GM12878 (cell line): ENCODE results near the gene HMBS. TPM values are rescaled to one million over a fixed set of nuclear protein-coding genes. Genes with fewer than 3 reads are reported as not detected.

Source experiments
- ATAC-seq: fragments of 200-7000 bp; cut with Tn5 transposase; 3 replicates; pipeline ENCODE4 v1.9.1; 2020; ENCODE audit warnings: mild to moderate bottlenecking, moderate library complexity
- BruUV-seq: library from RNA; stranded (reverse); fragments of 400-500 nt; replicated peaks from 2 replicates; lab custom pipeline; 2021; lab: Mats Ljungman, UMichigan
- CTCF ChIA-PET: fragments of 300-600 bp; sonication (Branson Sonifier 250); formaldehyde crosslinking; extraction: SDS; loops from one replicate; lab custom pipeline; 2021; ENCODE audit warnings: inconsistent platforms; lab: Yijun Ruan, JAX
- POLR2A ChIA-PET: fragments of 350-600 bp; formaldehyde crosslinking; extraction: SDS; loops from one replicate; lab custom pipeline; 2021; ENCODE audit warnings: inconsistent platforms; lab: Charles Lee
- RAD21 ChIA-PET: fragments of 300-600 bp; sonication (Branson Sonifier 250); formaldehyde crosslinking; loops from one replicate; lab custom pipeline; 2023; ENCODE audit warnings: antibody characterized with exemption; ENCODE audit not compliant: unreplicated experiment; lab: Charles Lee
- SMC1A ChIA-PET: fragments of 300-600 bp; sonication (Branson Sonifier 250); formaldehyde crosslinking; loops from one replicate; lab custom pipeline; 2023; ENCODE audit not compliant: unreplicated experiment, uncharacterized antibody; lab: Charles Lee
- DNase-seq: peaks from one replicate; pipeline ENCODE4 v3.0.0-alpha.2; 2011; ENCODE audit warnings: low read depth, low spot score
- FAIRE-seq: peaks from 3 replicates; lab custom pipeline; 2011; peaks lifted over from hg19 to GRCh38; lab: Jason Lieb, UNC
- H2AFZ ChIP-seq: 2 replicates; pipeline ENCODE4 v1.6.0; 2011; ENCODE audit warnings: low read depth, low read length, control low read depth; ENCODE audit not compliant: control insufficient read depth
- H3K27ac ChIP-seq: 2 replicates; pipeline ENCODE4 v1.5.1; 2011; ENCODE audit warnings: control low read depth; ENCODE audit not compliant: control insufficient read depth, insufficient read depth
- H3K27me3 ChIP-seq, 2 experiments: replicated peaks in 1 of 2; 2 replicates each; pipeline versions ENCODE4 v1.6.0 to v1.6.1; 2011; ENCODE audit warnings: low read length in 1 of 2; ENCODE audit not compliant: control insufficient read depth in 2 of 2, insufficient read depth in 2 of 2
- H3K36me3 ChIP-seq, 2 experiments: 2 replicates each; pipeline ENCODE4 v1.5.1; 2011; ENCODE audit warnings: low read length in 1 of 2; ENCODE audit not compliant: control insufficient read depth in 2 of 2, insufficient read depth in 2 of 2
- H3K4me1 ChIP-seq: 2 replicates; pipeline ENCODE4 v1.6.1; 2011; ENCODE audit warnings: mild to moderate bottlenecking, low read length, moderate library complexity, mixed read lengths; ENCODE audit not compliant: control insufficient read depth, insufficient read depth
- H3K4me2 ChIP-seq: 2 replicates; pipeline ENCODE4 v1.6.0; 2011; ENCODE audit warnings: control low read depth; ENCODE audit not compliant: control insufficient read depth, insufficient read depth
- H3K4me3 ChIP-seq: fragments of 200-600 bp; sonication (generic); 2 replicates; pipeline ENCODE4 v1.5.1; 2016
- H3K79me2 ChIP-seq: 2 replicates; pipeline ENCODE4 v1.6.0; 2011; ENCODE audit warnings: low read length; ENCODE audit not compliant: control insufficient read depth, insufficient read depth
- H3K9ac ChIP-seq: 2 replicates; pipeline ENCODE4 v1.8.0; 2011; ENCODE audit warnings: low read length, control low read depth, mixed read lengths; ENCODE audit not compliant: control insufficient read depth, insufficient read depth
- H3K9me3 ChIP-seq: replicated peaks from 3 replicates; pipeline ENCODE4 v1.5.1; 2011; ENCODE audit warnings: mild to moderate bottlenecking, low read length; ENCODE audit not compliant: control insufficient read depth, insufficient read depth
- H4K20me1 ChIP-seq: 2 replicates; pipeline ENCODE4 v1.6.0; 2011; ENCODE audit not compliant: control insufficient read depth, insufficient read depth
- CHD1 ChIP-seq: IDR thresholded peaks from 2 replicates; pipeline ENCODE4 v1.6.1; 2012; ENCODE audit warnings: low read depth, low read length, improper control_type of control experiment
- CREB1 ChIP-seq: IDR thresholded peaks from 2 replicates; pipeline ENCODE4 v1.6.1; 2012; ENCODE audit warnings: low read depth, mild to moderate bottlenecking, inconsistent platforms
- DPF2 ChIP-seq: fragments of 450-650 bp; IDR thresholded peaks from 2 replicates; pipeline ENCODE4 v1.6.1; 2017; ENCODE audit warnings: mild to moderate bottlenecking
- E4F1 ChIP-seq: fragments of 450-650 bp; IDR thresholded peaks from 2 replicates; pipeline ENCODE4 v1.6.1; 2018; ENCODE audit warnings: borderline replicate concordance, mild to moderate bottlenecking; ENCODE audit not compliant: partially characterized antibody
- FOS ChIP-seq: IDR thresholded peaks from 3 replicates; pipeline ENCODE4 v1.6.1; 2011; ENCODE audit warnings: borderline replicate concordance; ENCODE audit not compliant: insufficient read length; ENCODE audit errors: extremely low read depth
- FOXM1 ChIP-seq: IDR thresholded peaks from 2 replicates; pipeline ENCODE4 v1.6.1; 2012; ENCODE audit warnings: low read depth, mild to moderate bottlenecking, inconsistent platforms, low read length, moderate library complexity
- HCFC1 ChIP-seq: fragments of 150-350 bp; IDR thresholded peaks from 2 replicates; pipeline ENCODE4 v1.6.1; 2014; ENCODE audit warnings: low read length
- HDAC6 ChIP-seq: fragments of 200-600 bp; sonication (generic); IDR thresholded peaks from one replicate; pipeline ENCODE4 v1.8.0; 2017; ENCODE audit warnings: antibody characterized with exemption; ENCODE audit not compliant: unreplicated experiment
- MYB ChIP-seq: fragments of 150-350 bp; IDR thresholded peaks from 2 replicates; pipeline ENCODE4 v1.6.1; 2014; ENCODE audit warnings: mild to moderate bottlenecking, low read depth, low read length, borderline replicate concordance
- NR2C1 ChIP-seq: fragments of 450-650 bp; IDR thresholded peaks from 2 replicates; pipeline ENCODE4 v1.6.1; 2017; ENCODE audit warnings: antibody characterized with exemption, mild to moderate bottlenecking, moderate library complexity
- POU2F2 ChIP-seq: IDR thresholded peaks from 3 replicates; pipeline ENCODE4 v1.6.1; 2011; ENCODE audit warnings: low read depth, mild to moderate bottlenecking, low read length, borderline replicate concordance
- SMARCA5 ChIP-seq: fragments of 450-650 bp; IDR thresholded peaks from 2 replicates; pipeline ENCODE4 v1.6.1; 2017; ENCODE audit warnings: mild to moderate bottlenecking
- TCF12 ChIP-seq: IDR thresholded peaks from 2 replicates; pipeline ENCODE4 v1.6.1; 2011; ENCODE audit warnings: low read depth, mild to moderate bottlenecking, low read length
- YBX1 ChIP-seq: fragments of 450-650 bp; IDR thresholded peaks from 2 replicates; pipeline ENCODE4 v1.6.1; 2016; ENCODE audit warnings: antibody characterized with exemption
- ZBTB40 ChIP-seq: fragments of 450-650 bp; IDR thresholded peaks from 2 replicates; pipeline ENCODE4 v1.6.1; 2016; ENCODE audit warnings: mild to moderate bottlenecking, moderate library complexity, borderline replicate concordance
- ZNF217 ChIP-seq: fragments of 450-650 bp; IDR thresholded peaks from 2 replicates; pipeline ENCODE4 v1.6.1; 2017; ENCODE audit warnings: antibody characterized with exemption, mild to moderate bottlenecking
- ZNF274 ChIP-seq: IDR thresholded peaks from one replicate; pipeline ENCODE4 v1.8.0; 2011; ENCODE audit not compliant: insufficient read length, insufficient read depth
- WGBS: methylation state at CpG from one replicate; pipeline ENCODE4 v1.1.6; 2016; ENCODE audit warnings: low lambda C conversion rate; ENCODE audit not compliant: insufficient replicate concordance, insufficient coverage; ENCODE audit errors: missing lambda C conversion rate; 5-methylcytosine and 5-hydroxymethylcytosine counted together
- in situ Hi-C: fragments of 300-500 bp; cut with MboI; formaldehyde crosslinking; loops from 9 replicates; pipeline ENCODE4 v1.14.3; 2018; ENCODE audit warnings: mixed read lengths
- intact Hi-C: fragments of 100-400 bp; cut with micrococcal nuclease; formaldehyde crosslinking; loops from one replicate; pipeline ENCODE4 v1.14.2; 2022; ENCODE audit not compliant: unreplicated experiment
- polyA plus RNA-seq, 11 experiments: library from polyadenylated mRNA; depleted of rRNA in 4 of 11; unstranded in 6 of 11; stranded (reverse) in 5 of 11; fragments of >200 nt; fragmentation: Nextera tagmentation in 4 of 11; fragmentation: Illumina TruSeq in 1 of 11; extraction: Ambion mirVana in 4 of 11; extraction: Trizol in 1 of 11; gene quantifications; 1 replicate in 1 of 11; 2 replicates in 10 of 11; pipeline versions ENCODE4 v1.2.1 to v1.2.3, GENCODE V29; 2011 to 2016; ENCODE audit warnings: inconsistent platforms in 2 of 11, missing spikeins in 2 of 11, low read depth in 1 of 11
- total RNA-seq, 4 experiments: library from RNA; depleted of rRNA in 3 of 4; stranded (reverse); fragments of >200 nt in 3 of 4; fragmentation: Illumina TruSeq in 1 of 4; extraction: Trizol in 1 of 4; gene quantifications; 2 replicates each; pipeline versions ENCODE4 v1.2.1 to v1.2.3, GENCODE V29; 2013 to 2021

Gene HMBS
- total and polyA plus RNA-seq, 10 of the 15 experiments (the other 5 are each of a cell fraction or from before 2014, with no cell fraction given): 17.7 to 96.7 (median 49.7) TPM

- Histone ChIP-seq H3K27me3 (no peaks in the 10 kb centered on the region), H4K20me1 (no peaks in the 10 kb centered on the region), H3K36me3 (peaks cover 12 to 17% of the 10 kb centered on the region in 2 experiments), H3K27ac (peak within 1 kb of the TSS; percentile 79), H3K9ac (peak within 1 kb of the TSS; percentile 90), H3K4me3 (peak within 1 kb of the TSS; percentile 96), H2AFZ (peak within 1 kb of the TSS; percentile 81), H3K4me2 (peak within 1 kb of the TSS; percentile 86), H3K79me2 (peaks cover 36% of the 10 kb centered on the region), H3K4me1 (peaks cover 19% of the 10 kb centered on the region), H3K9me3 (no peaks in the 10 kb centered on the region)
- BruUV-seq: no TSS peak
- RAD21 ChIA-PET: interaction anchor here (0.5 to 2.4 kb wide), 8 partner anchors 10 to 281 kb away, joined by 3 to 9 read pairs (median 4); partner anchors contain the start of genes HMBS and VPS11
- under 1% methylated on average over 75 of the region's 79 CpGs for WGBS
- SMC1A ChIA-PET: interaction anchor here (1.5 kb wide), 1 partner anchor 10 kb away, joined by 6 read pairs; the partner anchor contains the start of gene VPS11
- in situ Hi-C loops: no loop called here
- ATAC-seq: peak; percentile 93
- POLR2A ChIA-PET: interaction anchor here (0.6 to 2.7 kb wide), 17 partner anchors 9 to 626 kb away, joined by 3 to 14 read pairs (median 6); partner anchors contain the start of genes C2CD2L, DPAGT1, HINFP and HMBS
- intact Hi-C loops: loop anchor here (2.0 kb wide), 2 partner anchors 38 kb away; partner anchors contain the start of genes RPS25 and TRAPPC4
- CTCF ChIA-PET: interaction anchor here (0.8 to 3.2 kb wide), 10 partner anchors 10 to 226 kb away, joined by 3 to 16 read pairs (median 6); partner anchors contain the start of genes C2CD2L, HMBS, RPS25 and SLC37A4
- peak; percentile 69 for DNase-seq
- FAIRE-seq: peak; percentile 44
- TF ChIP-seq POU2F2 (peak; percentile 61), FOXM1 (no peak), DPF2 (0 out of 2 replicates have a peak, but pooled peaks have one; percentile 51), FOS (peak; percentile 25), ZBTB40 (peak; percentile 57; the same call in 1 of the 2 replicates), ZNF217 (no peak), SMARCA5 (peak; percentile 55), YBX1 (no peak), HCFC1 (0 out of 2 replicates have a peak, but pooled peaks have one; percentile 26), E4F1 (no peak), MYB (no peak), NR2C1 (0 out of 2 replicates have a peak, but pooled peaks have one; percentile 4), CREB1 (peak; percentile 85), CHD1 (0 out of 2 replicates have a peak, but pooled peaks have one; percentile 38), HDAC6 (no peak), TCF12 (0 out of 2 replicates have a peak, but pooled peaks have one; percentile 35), ZNF274 (no peak)
These were observed 27.5 kb upstream of the HMBS start, which contains the start of gene HYOU1 for GRCh38 chr11:119057000-119057769. Gene HYOU1 (minus strand): TSS chr11:119057205. CDS start chr11:119056160, 1,045 bp downstream.
